PC-9 (cell line): ENCODE results near the gene FHDC1. TPM values are rescaled to one million over a fixed set of nuclear protein-coding genes. Genes with fewer than 3 reads are reported as not detected.

ENCODE experiments used
- BruUV-seq: library from RNA; stranded (reverse); fragments of 400-500 nt; replicated peaks from 2 replicates; lab custom pipeline; 2021; lab: Mats Ljungman, UMichigan
- CTCF ChIA-PET: fragments of 300-600 bp; sonication (Branson Sonifier 250); formaldehyde crosslinking; loops from one replicate; lab custom pipeline; 2022; ENCODE audit warnings: antibody characterized with exemption; lab: Charles Lee
- POLR2A ChIA-PET: fragments of 300-600 bp; sonication (Branson Sonifier 250); formaldehyde crosslinking; loops from one replicate; lab custom pipeline; 2022; ENCODE audit warnings: antibody characterized with exemption; ENCODE audit not compliant: unreplicated experiment; lab: Charles Lee
- DNase-seq, 2 experiments: peaks; one replicate each; pipeline versions ENCODE4 v3.0.0 to v3.0.0-alpha.2; 2015 to 2022; ENCODE audit warnings: mixed read lengths in 1 of 2
- H2AFZ ChIP-seq: fragments of 200-600 bp; sonication (generic); 2 replicates; pipeline ENCODE4 v1.8.1; 2017; ENCODE audit warnings: antibody characterized with exemption
- H3F3A ChIP-seq: fragments of 200-600 bp; sonication (generic); 2 replicates; pipeline ENCODE4 v1.8.1; 2017; ENCODE audit warnings: antibody characterized with exemption, mild to moderate bottlenecking, low read depth; ENCODE audit not compliant: insufficient read depth
- H3K27ac ChIP-seq: fragments of 200-600 bp; sonication (generic); 2 replicates; pipeline ENCODE4 v1.6.1; 2016; ENCODE audit warnings: mixed run types
- H3K27me3 ChIP-seq: fragments of 200-600 bp; sonication (generic); 2 replicates; pipeline ENCODE4 v1.6.1; 2016; ENCODE audit warnings: low read depth, mixed run types; ENCODE audit not compliant: insufficient read depth
- H3K36me3 ChIP-seq: fragments of 200-600 bp; sonication (generic); 2 replicates; pipeline ENCODE4 v1.6.1; 2016; ENCODE audit warnings: low read depth, mixed run types
- H3K4me1 ChIP-seq: fragments of 200-600 bp; sonication (generic); replicated peaks from 2 replicates; pipeline ENCODE4 v1.6.1; 2016; ENCODE audit warnings: mixed run types; ENCODE audit not compliant: insufficient read depth
- H3K4me2 ChIP-seq: fragments of 200-600 bp; sonication (generic); 2 replicates; pipeline ENCODE4 v1.6.1; 2017; ENCODE audit warnings: mixed run types
- H3K4me3 ChIP-seq: fragments of 200-600 bp; sonication (generic); 2 replicates; pipeline ENCODE4 v1.6.1; 2016; ENCODE audit warnings: mixed run types
- H3K79me2 ChIP-seq: fragments of 200-600 bp; sonication (generic); 2 replicates; pipeline ENCODE4 v1.6.1; 2017; ENCODE audit warnings: low read depth, mixed run types
- H3K9me2 ChIP-seq: fragments of 200-600 bp; sonication (generic); 2 replicates; pipeline ENCODE4 v1.8.1; 2017; ENCODE audit warnings: mild to moderate bottlenecking; ENCODE audit not compliant: insufficient read depth
- H3K9me3 ChIP-seq: fragments of 200-600 bp; sonication (generic); 2 replicates; pipeline ENCODE4 v1.8.1; 2016; ENCODE audit warnings: low read depth; ENCODE audit not compliant: insufficient read depth
- H4K20me1 ChIP-seq: fragments of 200-600 bp; sonication (generic); 2 replicates; pipeline ENCODE4 v1.8.1; 2017; ENCODE audit not compliant: insufficient read depth
- CTCF ChIP-seq: fragments of 200-600 bp; sonication (generic); conservative IDR thresholded peaks from 2 replicates; pipeline ENCODE4 v1.6.1; 2017; ENCODE audit warnings: mixed run types, antibody characterized with exemption, mild to moderate bottlenecking, moderate library complexity
- EZH2 ChIP-seq: fragments of 200-600 bp; sonication (generic); IDR thresholded peaks from 2 replicates; pipeline ENCODE4 v1.8.0; 2017; ENCODE audit warnings: antibody characterized with exemption, low read depth
- intact Hi-C: fragments of 100-400 bp; cut with micrococcal nuclease; formaldehyde crosslinking; loops from one replicate; pipeline ENCODE4 v1.10.0; 2022; ENCODE audit not compliant: unreplicated experiment
- total RNA-seq: library from RNA; stranded (reverse); gene quantifications from 2 replicates; pipeline ENCODE4 v1.2.3, GENCODE V29; 2021

The FHDC1 gene
- total RNA-seq, 1 experiment from 2014 or later, result 17.4 TPM

GRCh38 chr4:152961014-152961772 is 25.1 kb downstream of the FHDC1 start:
- Histone ChIP-seq H3F3A (no peaks in the 10 kb centered on the region), H4K20me1 (no peaks in the 10 kb centered on the region), H3K4me1 (no peaks in the 10 kb centered on the region), H3K4me2 (no peak overlapping the region), H3K4me3 (no peak overlapping the region), H3K27me3 (no peaks in the 10 kb centered on the region), H2AFZ (no peak overlapping the region), H3K36me3 (no peaks in the 10 kb centered on the region), H3K79me2 (no peaks in the 10 kb centered on the region), H3K27ac (no peak overlapping the region), H3K9me3 (no peaks in the 10 kb centered on the region), H3K9me2 (no peaks in the 10 kb centered on the region)
- TF ChIP-seq EZH2, result no peak
- TF ChIP-seq CTCF, result no peak
- ChIA-PET POLR2A (no interaction called here), CTCF (no interaction called here)
- intact Hi-C loops, result no loop called here
- BruUV-seq, result no TSS peak
- DNase-seq, result no peak

- TF ChIP-seq EZH2 (no peak), CTCF (no peak)
These were observed 25.6 kb downstream of the FHDC1 start for GRCh38 chr4:152961773-152962115.

GRCh38 chr4:152962150-152962549 is 26.0 kb downstream of the FHDC1 start:
- no peaks in the 10 kb centered on the region for H3K9me3 ChIP-seq
- H3K27me3 ChIP-seq, result no peaks in the 10 kb centered on the region
- no peak for DNase-seq
- intact Hi-C loops, result no loop called here
- TF ChIP-seq CTCF, result no peak
- TF ChIP-seq EZH2, result no peak
- no peaks in the 10 kb centered on the region for H3K9me2 ChIP-seq
- H3K79me2 ChIP-seq, result no peaks in the 10 kb centered on the region
- no peak overlapping the region for H3K27ac ChIP-seq
- no peaks in the 10 kb centered on the region for H3F3A ChIP-seq
- no peaks in the 10 kb centered on the region for H4K20me1 ChIP-seq
- H3K4me1 ChIP-seq, result 0 out of 2 replicates have a peak, but pooled peaks cover under 1% of the 10 kb centered on the region
- ChIA-PET CTCF (interaction anchor here (0.6 kb wide), 1 partner anchor 292 kb away, joined by 3 read pairs; no protein-coding TSS in a partner anchor), POLR2A (no interaction called here)
- no peak overlapping the region for H3K4me3 ChIP-seq
- no TSS peak for BruUV-seq
- no peaks in the 10 kb centered on the region for H3K36me3 ChIP-seq
- no peak overlapping the region for H3K4me2 ChIP-seq
- no peak overlapping the region for H2AFZ ChIP-seq

More at GRCh38 chr4:152961773-152962115, 25.6 kb downstream of the FHDC1 start:
- Histone ChIP-seq H2AFZ (no peak overlapping the region), H3K9me2 (no peaks in the 10 kb centered on the region), H3K79me2 (no peaks in the 10 kb centered on the region), H3K36me3 (no peaks in the 10 kb centered on the region), H3K4me1 (no peaks in the 10 kb centered on the region), H3K4me2 (no peak overlapping the region), H3K4me3 (no peak overlapping the region), H4K20me1 (no peaks in the 10 kb centered on the region), H3K27ac (no peak overlapping the region), H3K9me3 (no peaks in the 10 kb centered on the region), H3F3A (no peaks in the 10 kb centered on the region), H3K27me3 (no peaks in the 10 kb centered on the region)
- BruUV-seq, result no TSS peak
- intact Hi-C loops, result no loop called here
- CTCF ChIA-PET, result no interaction called here
- no peak for DNase-seq
- POLR2A ChIA-PET, result no interaction called here
